Spleen (tissue), 11 donors: ENCODE measurements around the gene INHBB. TPM values are rescaled to one million over a fixed set of nuclear protein-coding genes. Genes with fewer than 3 reads are reported as not detected.

Experiments used
- DNase-seq: peaks from one replicate; pipeline ENCODE4 v3.0.0-alpha.2; 2020
- H3K27ac ChIP-seq, 8 donors: fragments of 200-600 bp; sonication (generic) in 7 of 8; 1 replicate in 4 of 8; 2 replicates in 4 of 8; pipeline versions ENCODE4 v1.5.0 to v1.8.0; 2016 to 2021; ENCODE audit warnings: inconsistent platforms in 4 of 8, mild to moderate bottlenecking in 4 of 8, moderate library complexity in 1 of 8
- H3K27me3 ChIP-seq, 7 donors: fragments of 200-600 bp; sonication (generic) in 6 of 7; replicated peaks in 1 of 7; 1 replicate in 4 of 7; 2 replicates in 3 of 7; pipeline versions ENCODE4 v1.5.0 to v1.8.0; 2016 to 2021; ENCODE audit warnings: inconsistent platforms in 3 of 7, mild to moderate bottlenecking in 1 of 7
- H3K36me3 ChIP-seq, 6 donors: fragments of 200-600 bp; sonication (generic) in 5 of 6; 1 replicate in 4 of 6; 2 replicates in 2 of 6; pipeline versions ENCODE4 v1.5.0 to v1.8.0; 2016 to 2021; ENCODE audit warnings: inconsistent platforms in 2 of 6
- H3K4me1 ChIP-seq, 6 donors: fragments of 200-600 bp; sonication (generic) in 5 of 6; 1 replicate in 3 of 6; 2 replicates in 3 of 6; pipeline versions ENCODE4 v1.5.0 to v1.8.0; 2016 to 2021; ENCODE audit warnings: inconsistent platforms in 3 of 6
- H3K4me3 ChIP-seq, 8 donors: fragments of 200-600 bp; sonication (generic) in 7 of 8; 1 replicate in 4 of 8; 2 replicates in 4 of 8; pipeline versions ENCODE4 v1.5.0 to v1.8.0; 2016 to 2021; ENCODE audit warnings: inconsistent platforms in 4 of 8, mild to moderate bottlenecking in 4 of 8, moderate library complexity in 2 of 8
- H3K9me3 ChIP-seq, 8 donors: fragments of 200-600 bp; sonication (generic) in 7 of 8; 1 replicate in 4 of 8; 2 replicates in 4 of 8; pipeline versions ENCODE4 v1.5.0 to v1.8.0; 2016 to 2021; ENCODE audit warnings: inconsistent platforms in 4 of 8
- POLR2A ChIP-seq, 3 donors: fragments of 450-650 bp; IDR thresholded peaks; one replicate each; pipeline ENCODE4 v1.5.1; 2017; ENCODE audit warnings: antibody characterized with exemption in 3 of 3, mild to moderate bottlenecking in 1 of 3
- POLR2AphosphoS5 ChIP-seq, 3 donors: sonication (generic); formaldehyde crosslinking; IDR thresholded peaks; one replicate each; pipeline ENCODE4 v1.5.1; 2017; ENCODE audit warnings: antibody characterized with exemption in 3 of 3
- WGBS, 5 donors: extraction: QIAGEN DNeasy Blood & Tissue Kit in 3 of 5; methylation state at CpG; one replicate each; pipeline versions ENCODE4 v1.1.5 to v1.1.7; 2013 to 2018; 5-methylcytosine and 5-hydroxymethylcytosine counted together
- intact Hi-C: fragments of 100-400 bp; cut with DNase I; formaldehyde crosslinking; loops from one replicate; pipeline ENCODE4 v1.15.0; 2023; ENCODE audit warnings: low total_unique reads
- polyA plus RNA-seq, 3 donors: library from polyadenylated mRNA; stranded (reverse); fragments of 200-250 nt; gene quantifications; one replicate each; pipeline ENCODE4 v1.2.1, GENCODE V29; 2013
- total RNA-seq, 7 donors: library from RNA; depleted of rRNA in 3 of 7; stranded (reverse); fragments of >200 nt in 3 of 7; fragmentation: NEBNext Ultra II Directional in 4 of 7; extraction: Animal tissue kit (Norgen Biotek cat#: 25700) in 4 of 7; gene quantifications; one replicate each; pipeline versions ENCODE4 v1.1.0 to v1.2.1, GENCODE V29; 2016 to 2021
- TF ChIP-seq, protein P1 (sequence below), 11 experiments: fragments of 200-600 bp in 7 of 11; fragments of 450-650 bp in 4 of 11; sonication (generic) in 4 of 11; IDR thresholded peaks in 8 of 11; conservative IDR thresholded peaks in 3 of 11; 1 replicate in 7 of 11; 2 replicates in 4 of 11; pipeline versions ENCODE4 v1.4.0 to v1.8.0; 2016 to 2021; ENCODE audit warnings: antibody characterized with exemption in 11 of 11, inconsistent platforms in 4 of 11, mild to moderate bottlenecking in 1 of 11
- donor health status: healthy with polysubstance abuse.
- donor health status: DM: no; HTN: no; CAD: no; lungs with moderate emphysema.
- donor health status: DM: no; HTN: no; CAD: no.
- donor health status: Bipolar disorder and iron deficiency.
- donor health status: healthy.
- donor health status: DM: no; HTN: no; CAD: no.
- donor health status: DM: yes; HTN: yes; CAD: no.

INHBB gene
- total and polyA plus RNA-seq, 10 donors, result 0.26 to 1.5 (median 0.67) TPM

DNA sequence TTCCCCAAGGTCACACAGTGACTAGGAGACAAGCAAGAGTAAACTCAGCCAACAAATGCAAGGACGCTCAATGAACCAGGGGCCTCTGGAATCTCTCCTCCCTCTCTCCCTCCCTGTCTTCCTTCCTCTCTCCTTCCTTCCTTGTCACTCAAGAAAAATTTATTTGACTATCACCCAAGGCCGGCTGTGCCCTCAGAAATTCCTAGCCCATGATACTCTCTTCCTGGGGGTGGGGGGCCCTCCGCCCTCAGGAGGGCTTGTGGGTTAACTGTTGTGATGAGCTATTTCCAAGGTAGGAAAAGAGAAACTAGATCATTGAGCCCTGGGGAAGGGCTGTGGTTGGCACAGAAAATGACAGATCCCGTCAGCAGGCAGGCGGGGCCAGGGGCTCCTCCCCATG is 21.7 kb downstream of the INHBB start:
- H3K27ac ChIP-seq, result no peak overlapping the region
- peaks cover 0 to 22% (median 0%) of the 10 kb centered on the region in 7 donors for H3K27me3 ChIP-seq
- intact Hi-C loops, result no loop called here
- no peaks in the 10 kb centered on the region for H3K36me3 ChIP-seq
- no peaks in the 10 kb centered on the region for H3K4me1 ChIP-seq
- H3K4me3 ChIP-seq, result no peak overlapping the region
- no peak for TF ChIP-seq POLR2AphosphoS5 (IDR thresholded peaks at IDR 0.05)
- no peak for TF ChIP-seq POLR2A (IDR thresholded peaks at IDR 0.05)
- TF ChIP-seq, protein P1, sequence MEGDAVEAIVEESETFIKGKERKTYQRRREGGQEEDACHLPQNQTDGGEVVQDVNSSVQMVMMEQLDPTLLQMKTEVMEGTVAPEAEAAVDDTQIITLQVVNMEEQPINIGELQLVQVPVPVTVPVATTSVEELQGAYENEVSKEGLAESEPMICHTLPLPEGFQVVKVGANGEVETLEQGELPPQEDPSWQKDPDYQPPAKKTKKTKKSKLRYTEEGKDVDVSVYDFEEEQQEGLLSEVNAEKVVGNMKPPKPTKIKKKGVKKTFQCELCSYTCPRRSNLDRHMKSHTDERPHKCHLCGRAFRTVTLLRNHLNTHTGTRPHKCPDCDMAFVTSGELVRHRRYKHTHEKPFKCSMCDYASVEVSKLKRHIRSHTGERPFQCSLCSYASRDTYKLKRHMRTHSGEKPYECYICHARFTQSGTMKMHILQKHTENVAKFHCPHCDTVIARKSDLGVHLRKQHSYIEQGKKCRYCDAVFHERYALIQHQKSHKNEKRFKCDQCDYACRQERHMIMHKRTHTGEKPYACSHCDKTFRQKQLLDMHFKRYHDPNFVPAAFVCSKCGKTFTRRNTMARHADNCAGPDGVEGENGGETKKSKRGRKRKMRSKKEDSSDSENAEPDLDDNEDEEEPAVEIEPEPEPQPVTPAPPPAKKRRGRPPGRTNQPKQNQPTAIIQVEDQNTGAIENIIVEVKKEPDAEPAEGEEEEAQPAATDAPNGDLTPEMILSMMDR (IDR thresholded peaks at IDR 0.05 in 8 of 11, conservative IDR thresholded peaks at IDR 0.05 in 3 of 11), result no peak
- 20 to 34% (median 26%) methylated on average over 5 of the region's 5 CpGs for WGBS, 5 donors
- no peak for DNase-seq
- H3K9me3 ChIP-seq, result no peaks in the 10 kb centered on the region

GRCh38 chr2:120368086-120368485 is 22.1 kb downstream of the INHBB start:
- intact Hi-C loops, result no loop called here
- peaks cover 0 to 22% (median 0%) of the 10 kb centered on the region in 7 donors for H3K27me3 ChIP-seq
- H3K36me3 ChIP-seq, result no peaks in the 10 kb centered on the region
- H3K4me3 ChIP-seq, result no peak overlapping the region
- no peak overlapping the region for H3K27ac ChIP-seq
- H3K9me3 ChIP-seq, result no peaks in the 10 kb centered on the region
- TF ChIP-seq, protein P1 (IDR thresholded peaks at IDR 0.05 in 8 of 11, conservative IDR thresholded peaks at IDR 0.05 in 3 of 11), result no peak
- TF ChIP-seq POLR2AphosphoS5 (IDR thresholded peaks at IDR 0.05) (no peak), POLR2A (IDR thresholded peaks at IDR 0.05) (no peak)
- no peaks in the 10 kb centered on the region for H3K4me1 ChIP-seq
- WGBS, 5 donors, result 56 to 84% (median 78%) methylated on average over 2 to 3 of the region's 3 CpGs
- no peak for DNase-seq

GRCh38 chr2:120369250-120369649 is 23.3 kb downstream of the INHBB start:
- 87 to 94% (median 91%) methylated on average over 4 of the region's 4 CpGs for WGBS, 5 donors
- no peak for DNase-seq
- TF ChIP-seq, protein P1 (IDR thresholded peaks at IDR 0.05 in 8 of 11, conservative IDR thresholded peaks at IDR 0.05 in 3 of 11), result no peak
- TF ChIP-seq POLR2A (IDR thresholded peaks at IDR 0.05) (no peak), POLR2AphosphoS5 (IDR thresholded peaks at IDR 0.05) (no peak)
- no peak overlapping the region for H3K27ac ChIP-seq
- peaks cover 0 to 30% (median 0%) of the 10 kb centered on the region in 7 donors for H3K27me3 ChIP-seq
- no peaks in the 10 kb centered on the region for H3K9me3 ChIP-seq
- intact Hi-C loops, result no loop called here
- H3K4me3 ChIP-seq, result no peak overlapping the region
- no peaks in the 10 kb centered on the region for H3K4me1 ChIP-seq
- no peaks in the 10 kb centered on the region for H3K36me3 ChIP-seq

DNA sequence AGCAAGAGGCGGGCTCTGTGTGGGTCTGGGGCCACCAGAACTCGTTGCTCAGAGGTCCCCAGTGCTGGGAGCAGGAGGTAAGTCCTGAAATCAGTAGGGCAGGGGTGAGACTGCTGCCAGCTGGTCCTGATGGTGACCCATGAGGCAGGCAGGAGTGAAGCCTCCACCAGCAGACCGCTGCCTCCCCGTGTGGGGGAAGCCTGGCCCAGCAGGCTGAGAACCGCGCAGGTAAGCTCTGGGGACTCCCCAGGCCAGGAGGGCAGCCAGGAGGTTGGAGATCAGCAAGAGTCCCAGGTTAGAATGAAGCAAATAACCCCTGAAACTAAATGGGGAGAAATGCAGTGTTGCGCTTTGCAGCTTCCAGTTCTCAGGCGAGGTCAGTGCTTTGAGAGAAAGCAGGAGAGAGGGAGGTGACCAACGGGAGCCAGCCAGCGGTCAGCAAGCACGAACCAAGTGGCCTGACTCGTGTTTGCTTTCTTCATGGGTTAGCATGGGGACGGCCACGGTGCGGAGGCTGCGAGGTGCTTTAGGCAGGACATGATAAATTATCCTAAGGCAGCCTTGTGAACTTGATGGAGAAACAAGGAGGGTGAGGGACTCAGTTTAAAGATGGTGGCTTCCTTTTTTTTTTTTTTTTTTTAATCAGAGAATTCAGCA is 26.2 kb downstream of the INHBB start:
- TF ChIP-seq POLR2AphosphoS5 (IDR thresholded peaks at IDR 0.05), result no peak
- TF ChIP-seq, protein P1 (IDR thresholded peaks at IDR 0.05 in 8 of 11, conservative IDR thresholded peaks at IDR 0.05 in 3 of 11), result no peak
- TF ChIP-seq POLR2A (IDR thresholded peaks at IDR 0.05), result no peak
- 75 to 81% (median 79%) methylated on average over 14 to 16 of the region's 16 CpGs for WGBS, 5 donors
- Histone ChIP-seq H3K36me3 (no peaks in the 10 kb centered on the region), H3K9me3 (no peaks in the 10 kb centered on the region), H3K27ac (no peak overlapping the region), H3K27me3 (peaks cover 0 to 34% (median 0%) of the 10 kb centered on the region in 7 donors), H3K4me1 (no peaks in the 10 kb centered on the region), H3K4me3 (no peak overlapping the region)
- intact Hi-C loops, result no loop called here
- no peak for DNase-seq
